GM23248 (cell line): ENCODE measurements around the gene RANBP9. TPM values are rescaled to one million over a fixed set of nuclear protein-coding genes. Genes with fewer than 3 reads are reported as not detected.
A peak's percentile ranks its signal among the peaks of the same experiment; 100 is the strongest.

Source experiments
- DNase-seq: peaks from one replicate; pipeline ENCODE4 v3.0.0-alpha.2; 2015
- H2AFZ ChIP-seq: fragments of 200-600 bp; sonication (generic); 2 replicates; pipeline ENCODE4 v1.6.1; 2016; ENCODE audit warnings: antibody characterized with exemption
- H3F3A ChIP-seq: fragments of 200-600 bp; sonication (generic); 2 replicates; pipeline ENCODE4 v1.6.1; 2016; ENCODE audit warnings: mild to moderate bottlenecking, antibody characterized with exemption, mixed run types; ENCODE audit not compliant: insufficient read depth
- H3K27ac ChIP-seq: fragments of 200-600 bp; sonication (generic); 2 replicates; pipeline ENCODE4 v1.5.1; 2016; ENCODE audit warnings: mild to moderate bottlenecking
- H3K27me3 ChIP-seq: fragments of 200-600 bp; sonication (generic); replicated peaks from 2 replicates; pipeline ENCODE4 v1.6.1; 2016; ENCODE audit warnings: mild to moderate bottlenecking; ENCODE audit not compliant: insufficient read depth
- H3K36me3 ChIP-seq: fragments of 200-600 bp; sonication (generic); 2 replicates; pipeline ENCODE4 v1.6.1; 2016; ENCODE audit warnings: low read depth, mild to moderate bottlenecking
- H3K4me1 ChIP-seq: fragments of 200-600 bp; sonication (generic); 2 replicates; pipeline ENCODE4 v1.6.1; 2016; ENCODE audit warnings: mild to moderate bottlenecking; ENCODE audit not compliant: insufficient read depth
- H3K4me2 ChIP-seq: fragments of 200-600 bp; sonication (generic); one replicate; pipeline ENCODE4 v1.6.1; 2016; ENCODE audit warnings: mild to moderate bottlenecking; ENCODE audit not compliant: unreplicated experiment
- H3K4me3 ChIP-seq: fragments of 200-600 bp; sonication (generic); 2 replicates; pipeline ENCODE4 v1.5.1; 2016; ENCODE audit warnings: mild to moderate bottlenecking
- H3K79me2 ChIP-seq: fragments of 200-600 bp; sonication (generic); 2 replicates; pipeline ENCODE4 v1.6.1; 2016; ENCODE audit warnings: mild to moderate bottlenecking; ENCODE audit not compliant: insufficient read depth
- H3K9ac ChIP-seq: fragments of 200-600 bp; sonication (generic); 2 replicates; pipeline ENCODE4 v1.6.1; 2016; ENCODE audit warnings: mild to moderate bottlenecking
- H3K9me2 ChIP-seq: fragments of 200-600 bp; sonication (generic); 2 replicates; pipeline ENCODE4 v1.6.1; 2016; ENCODE audit warnings: mixed run types, mild to moderate bottlenecking, moderate library complexity; ENCODE audit not compliant: insufficient read depth
- H3K9me3 ChIP-seq: fragments of 200-600 bp; sonication (generic); one replicate; pipeline ENCODE4 v1.6.1; 2017; ENCODE audit warnings: low read depth
- H4K20me1 ChIP-seq: fragments of 200-600 bp; sonication (generic); 2 replicates; pipeline ENCODE4 v1.6.0; 2016; ENCODE audit not compliant: insufficient read depth
- EZH2 ChIP-seq: fragments of 200-600 bp; sonication (generic); IDR thresholded peaks from 2 replicates; pipeline ENCODE4 v1.6.1; 2018; ENCODE audit warnings: antibody characterized with exemption, mild to moderate bottlenecking; ENCODE audit not compliant: insufficient read depth, poor library complexity, severe bottlenecking
- EZH2phosphoT487 ChIP-seq: fragments of 200-600 bp; sonication (generic); IDR thresholded peaks from 2 replicates; pipeline ENCODE4 v1.6.1; 2018; ENCODE audit warnings: antibody characterized with exemption, moderate library complexity, mild to moderate bottlenecking, low read depth; ENCODE audit not compliant: insufficient read depth
- WGBS, 2 experiments: methylation state at CpG; one replicate each; pipeline ENCODE4 v1.1.6; 2015 to 2017; ENCODE audit warnings: low lambda C conversion rate in 2 of 2, low coverage in 1 of 2; ENCODE audit errors: missing lambda C conversion rate in 2 of 2; 5-methylcytosine and 5-hydroxymethylcytosine counted together
- in situ Hi-C: fragments of 300-500 bp; cut with MboI; formaldehyde crosslinking; loops from 2 replicates; pipeline ENCODE4 v1.15.0; 2020
- polyA plus RNA-seq: library from polyadenylated mRNA; unstranded; fragments of >200 nt; fragmentation: Nextera tagmentation; extraction: Ambion mirVana; gene quantifications from 2 replicates; pipeline ENCODE4 v1.2.1, GENCODE V29; 2016
- total RNA-seq: library from RNA; depleted of rRNA; stranded (reverse); fragments of >200 nt; shearing (Covaris generic); gene quantifications from 2 replicates; pipeline ENCODE4 v1.2.3, GENCODE V29; 2014

Gene RANBP9
- total and polyA plus RNA-seq, 2 experiments from 2014 or later = 8.0 to 29.8 TPM

DNA sequence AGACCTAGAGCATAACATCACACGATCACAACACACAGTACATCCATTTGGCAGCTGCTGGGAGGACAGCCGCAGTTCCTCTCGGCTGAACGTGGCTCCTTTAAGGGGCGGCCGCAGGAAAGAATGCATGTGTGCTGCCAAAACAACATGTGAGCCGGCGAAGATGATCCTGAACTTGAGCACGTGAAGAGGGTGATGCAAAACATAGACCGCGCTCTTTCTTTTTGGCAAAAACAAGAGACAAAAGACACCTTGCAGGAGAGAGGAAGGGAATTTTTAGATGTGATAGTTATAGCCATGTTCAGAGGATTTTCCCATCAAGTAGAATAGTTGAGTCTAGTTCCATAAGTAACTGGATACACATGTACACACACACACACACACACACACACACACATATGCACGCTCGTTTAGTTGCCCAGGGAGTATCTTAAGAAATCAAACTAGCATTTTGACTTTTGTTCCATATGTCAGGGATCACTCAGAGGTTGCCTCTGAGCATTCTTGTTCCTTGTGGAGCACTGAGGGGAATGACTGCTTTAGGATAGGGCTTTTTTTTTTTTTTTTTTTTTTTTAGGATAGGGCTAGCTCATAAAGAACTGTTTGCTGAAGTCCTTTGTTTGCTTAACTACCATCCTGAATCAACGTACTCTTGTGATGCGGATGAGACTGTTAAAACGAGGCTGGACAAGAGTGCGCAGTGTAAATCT is 21.7 kb upstream of the RANBP9 start:
- Histone ChIP-seq H3K9me2 (no peaks in the 10 kb centered on the region), H3K27ac (no peak overlapping the region), H3K4me2 (peak overlapping the region; percentile 29), H4K20me1 (no peaks in the 10 kb centered on the region), H3K9me3 (no peaks in the 10 kb centered on the region), H3K36me3 (no peaks in the 10 kb centered on the region), H2AFZ (peak overlapping the region; percentile 78), H3K27me3 (no peaks in the 10 kb centered on the region), H3K4me3 (peak overlapping the region; percentile 42), H3K9ac (peak overlapping the region; percentile 30; the same call in 1 of the 2 replicates), H3K79me2 (no peaks in the 10 kb centered on the region), H3F3A (peaks cover 10% of the 10 kb centered on the region; the same call in 1 of the 2 replicates), H3K4me1 (peaks cover 29% of the 10 kb centered on the region)
- WGBS, 2 experiments = 12 to 14% methylated on average over 17 of the region's 17 CpGs
- DNase-seq = peak; percentile 92
- TF ChIP-seq EZH2 (no peak), EZH2phosphoT487 (no peak)
- in situ Hi-C loops = no loop called here

DNA sequence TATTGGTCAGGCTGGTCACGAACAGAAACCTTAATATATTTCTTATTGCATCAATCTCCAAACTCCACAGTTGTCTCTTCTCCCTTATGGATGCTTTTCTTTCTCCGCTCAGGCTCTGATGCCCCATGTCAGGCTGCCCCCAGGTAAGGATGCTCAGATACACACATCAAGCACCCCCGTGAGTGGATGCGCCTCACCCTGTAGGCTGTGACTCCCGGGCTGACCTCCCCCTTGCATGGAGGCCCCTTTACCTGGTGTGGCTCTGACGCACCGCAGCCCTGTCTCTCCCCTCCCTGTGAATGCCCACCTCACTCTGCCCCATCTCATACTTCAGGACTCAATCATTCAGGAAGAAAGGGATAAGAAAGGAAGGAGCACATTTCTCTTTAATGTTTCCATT is 19.1 kb upstream of the RANBP9 start:
- Histone ChIP-seq H3K9ac (no peak overlapping the region), H3K27ac (no peak overlapping the region), H3K9me2 (no peaks in the 10 kb centered on the region), H3K9me3 (no peaks in the 10 kb centered on the region), H3K27me3 (no peaks in the 10 kb centered on the region), H3K4me2 (no peak overlapping the region), H3K4me1 (peaks cover 20% of the 10 kb centered on the region), H3K4me3 (no peak overlapping the region), H3K36me3 (no peaks in the 10 kb centered on the region), H3F3A (peaks cover 6% of the 10 kb centered on the region; the same call in 1 of the 2 replicates), H4K20me1 (no peaks in the 10 kb centered on the region), H2AFZ (no peak overlapping the region), H3K79me2 (no peaks in the 10 kb centered on the region)
- no peak for TF ChIP-seq EZH2phosphoT487
- TF ChIP-seq EZH2 = no peak
- no peak for DNase-seq
- in situ Hi-C loops = no loop called here
- 95 to 96% methylated on average over 7 of the region's 7 CpGs for WGBS, 2 experiments

DNA sequence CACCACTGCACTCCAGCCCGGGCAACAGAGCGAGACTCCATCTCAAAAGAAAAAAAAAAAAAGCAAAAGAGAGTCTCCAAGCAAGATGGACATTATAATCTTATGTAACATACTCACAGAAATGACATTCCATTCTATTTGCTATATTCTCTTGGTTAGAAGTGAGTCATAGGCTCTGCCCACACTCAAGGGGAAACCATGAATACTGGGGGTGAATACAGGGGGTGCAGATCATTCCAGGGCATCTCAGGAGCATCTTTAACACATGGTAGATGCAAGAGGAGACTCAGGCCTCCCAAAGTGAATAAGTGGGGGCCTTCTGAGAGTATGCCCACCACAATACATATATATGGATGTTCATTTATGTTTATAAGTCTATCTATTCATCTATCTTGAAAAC is 18.3 kb upstream of the RANBP9 start:
- peak overlapping the region; percentile 42 for H3K4me2 ChIP-seq
- H3K79me2 ChIP-seq = no peaks in the 10 kb centered on the region
- 48 to 54% methylated on average over 2 of the region's 2 CpGs for whole genome bisulfite sequencing, 2 experiments
- H3K9me2 ChIP-seq = no peaks in the 10 kb centered on the region
- no peaks in the 10 kb centered on the region for H3K9me3 ChIP-seq
- H3K4me1 ChIP-seq = peaks cover 17% of the 10 kb centered on the region
- in situ Hi-C loops = no loop called here
- H3F3A ChIP-seq = peaks cover 6% of the 10 kb centered on the region; the same call in 1 of the 2 replicates
- peak; percentile 83 for DNase-seq
- H3K36me3 ChIP-seq = no peaks in the 10 kb centered on the region
- no peak overlapping the region for H3K4me3 ChIP-seq
- TF ChIP-seq EZH2phosphoT487 (no peak), EZH2 (no peak)
- H4K20me1 ChIP-seq = no peaks in the 10 kb centered on the region
- peak overlapping the region; percentile 55 for H3K27ac ChIP-seq
- H3K27me3 ChIP-seq = no peaks in the 10 kb centered on the region
- H3K9ac ChIP-seq = no peak overlapping the region
- no peak overlapping the region for H2AFZ ChIP-seq

DNA sequence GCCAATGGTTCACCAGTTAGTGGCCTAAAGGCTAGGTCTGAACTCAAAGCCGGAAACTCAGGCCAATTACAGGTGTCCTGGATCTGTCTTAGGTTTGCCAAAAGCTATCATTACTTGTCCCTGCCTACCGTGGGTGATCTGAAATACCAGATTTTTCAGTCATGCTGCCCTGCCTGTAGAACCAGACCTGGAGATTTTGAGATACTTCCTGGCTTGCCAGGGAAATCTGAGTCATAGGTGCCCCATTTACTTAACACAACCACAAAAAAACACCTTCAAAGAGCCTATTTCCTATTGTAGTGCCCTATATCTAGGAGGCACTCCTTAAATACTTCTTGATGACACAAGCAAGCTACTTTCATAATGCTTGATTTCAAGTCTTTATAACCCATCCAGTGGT is 13.9 kb upstream of the RANBP9 start:
- Histone ChIP-seq H4K20me1 (no peaks in the 10 kb centered on the region), H3K79me2 (no peaks in the 10 kb centered on the region), H3K9me2 (no peaks in the 10 kb centered on the region), H3F3A (peaks cover 6% of the 10 kb centered on the region; the same call in 1 of the 2 replicates), H3K9me3 (no peaks in the 10 kb centered on the region), H3K9ac (no peak overlapping the region), H3K27ac (no peak overlapping the region), H3K27me3 (no peaks in the 10 kb centered on the region), H3K4me1 (peaks cover 10% of the 10 kb centered on the region), H3K4me2 (no peak overlapping the region), H3K4me3 (no peak overlapping the region), H3K36me3 (no peaks in the 10 kb centered on the region), H2AFZ (no peak overlapping the region)
- in situ Hi-C loops = no loop called here
- WGBS, 2 experiments = 70 to 82% methylated on average over 2 of the region's 2 CpGs
- no peak for TF ChIP-seq EZH2phosphoT487
- TF ChIP-seq EZH2 = no peak
- DNase-seq = peak; percentile 55
